Thoracic aorta (tissue), 2 donors: Measurements from ENCODE around the gene TNNI3K. TPM values are rescaled to one million over a fixed set of nuclear protein-coding genes. Genes with fewer than 3 reads are reported as not detected.

Experiments
- ATAC-seq: fragments of 150-250 bp; one replicate; pipeline ENCODE4 v1.8.0; 2017; ENCODE audit warnings: low read depth; ENCODE audit not compliant: insufficient number of reproducible peaks, low FRiP score
- DNase-seq: peaks from one replicate; pipeline ENCODE4 v3.0.0-alpha.2; 2020; ENCODE audit warnings: low spot score
- H3K27ac ChIP-seq, 2 donors: fragments of 200-600 bp; sonication (generic); 1 replicate in 1 of 2; 2 replicates in 1 of 2; pipeline ENCODE4 v1.5.1; 2016; ENCODE audit warnings: mild to moderate bottlenecking in 2 of 2, moderate library complexity in 2 of 2
- H3K27me3 ChIP-seq: fragments of 200-600 bp; sonication (generic); replicated peaks from 2 replicates; pipeline ENCODE4 v1.6.0; 2016; ENCODE audit warnings: mild to moderate bottlenecking; ENCODE audit not compliant: insufficient read depth
- H3K36me3 ChIP-seq: fragments of 200-600 bp; sonication (generic); one replicate; pipeline ENCODE4 v1.5.1; 2016
- H3K4me1 ChIP-seq, 2 donors: fragments of 200-600 bp; sonication (generic); 1 replicate in 1 of 2; 2 replicates in 1 of 2; pipeline versions ENCODE4 v1.5.1 to v1.6.0; 2016; ENCODE audit warnings: low read depth in 2 of 2, mild to moderate bottlenecking in 1 of 2; ENCODE audit not compliant: control insufficient read depth in 1 of 2
- H3K4me3 ChIP-seq: fragments of 200-600 bp; sonication (generic); 2 replicates; pipeline ENCODE4 v1.5.1; 2016; ENCODE audit warnings: mild to moderate bottlenecking
- H3K9me3 ChIP-seq: fragments of 200-600 bp; sonication (generic); 2 replicates; pipeline ENCODE4 v1.5.1; 2016
- CTCF ChIP-seq: fragments of 200-600 bp; sonication (generic); IDR thresholded peaks from one replicate; pipeline ENCODE4 v1.5.1; 2019; ENCODE audit warnings: antibody characterized with exemption
- total RNA-seq, 2 donors: library from RNA; depleted of rRNA; stranded (reverse); fragments of >200 nt; gene quantifications; one replicate each; pipeline versions ENCODE4 v1.1.0 to v1.2.3, GENCODE V29; 2016

The TNNI3K gene
- total RNA-seq, 2 donors from 2014 or later: 6.6 to 9.7 TPM

GRCh38 chr1:74452035-74452434, 216.8 kb downstream of the TNNI3K start:
- no peak for ATAC-seq

GRCh38 chr1:74453277-74453676, 218.1 kb downstream of the TNNI3K start:
- Histone ChIP-seq H3K4me1 (no peaks in the 10 kb centered on the region), H3K27me3 (no peaks in the 10 kb centered on the region), H3K27ac (no peak overlapping the region), H3K4me3 (no peak overlapping the region), H3K9me3 (no peaks in the 10 kb centered on the region), H3K36me3 (no peaks in the 10 kb centered on the region)
- no peak for TF ChIP-seq CTCF
- ATAC-seq (no peak), DNase-seq (no peak)

More at GRCh38 chr1:74452035-74452434, 216.8 kb downstream of the TNNI3K start:
- no peak overlapping the region for H3K4me3 ChIP-seq
- H3K36me3 ChIP-seq: no peaks in the 10 kb centered on the region
- no peak for TF ChIP-seq CTCF
- no peaks in the 10 kb centered on the region for H3K4me1 ChIP-seq
- DNase-seq: no peak
- H3K27me3 ChIP-seq: no peaks in the 10 kb centered on the region
- no peaks in the 10 kb centered on the region for H3K9me3 ChIP-seq
- no peak overlapping the region for H3K27ac ChIP-seq

- Histone ChIP-seq H3K27me3 (no peaks in the 10 kb centered on the region), H3K4me1 (no peaks in the 10 kb centered on the region), H3K27ac (no peak overlapping the region), H3K9me3 (no peaks in the 10 kb centered on the region), H3K36me3 (no peaks in the 10 kb centered on the region), H3K4me3 (no peak overlapping the region)
- TF ChIP-seq CTCF: no peak
- DNase-seq: no peak
- ATAC-seq: no peak
Observed at GRCh38 chr1:74455390-74455789, 220.2 kb downstream of the TNNI3K start.

GRCh38 chr1:74457253-74457652, 222.1 kb downstream of the TNNI3K start:
- H3K27ac ChIP-seq: no peak overlapping the region
- no peak for ATAC-seq
- TF ChIP-seq CTCF: no peak

GRCh38 chr1:74463333-74463988, 228.3 kb downstream of the TNNI3K start:
- ATAC-seq (no peak), DNase-seq (no peak)
- H3K27ac ChIP-seq: no peak overlapping the region
- H3K27me3 ChIP-seq: no peaks in the 10 kb centered on the region
- H3K4me1 ChIP-seq: no peaks in the 10 kb centered on the region
- no peaks in the 10 kb centered on the region for H3K9me3 ChIP-seq
- no peaks in the 10 kb centered on the region for H3K36me3 ChIP-seq
- no peak overlapping the region for H3K4me3 ChIP-seq
- no peak for TF ChIP-seq CTCF

More at GRCh38 chr1:74457253-74457652, 222.1 kb downstream of the TNNI3K start:
- no peaks in the 10 kb centered on the region for H3K36me3 ChIP-seq
- no peak overlapping the region for H3K4me3 ChIP-seq
- H3K4me1 ChIP-seq: no peaks in the 10 kb centered on the region
- H3K9me3 ChIP-seq: no peaks in the 10 kb centered on the region
- DNase-seq: no peak
- no peaks in the 10 kb centered on the region for H3K27me3 ChIP-seq
